Measurements from ENCODE around the gene TYMS.

The TYMS gene

DNA sequence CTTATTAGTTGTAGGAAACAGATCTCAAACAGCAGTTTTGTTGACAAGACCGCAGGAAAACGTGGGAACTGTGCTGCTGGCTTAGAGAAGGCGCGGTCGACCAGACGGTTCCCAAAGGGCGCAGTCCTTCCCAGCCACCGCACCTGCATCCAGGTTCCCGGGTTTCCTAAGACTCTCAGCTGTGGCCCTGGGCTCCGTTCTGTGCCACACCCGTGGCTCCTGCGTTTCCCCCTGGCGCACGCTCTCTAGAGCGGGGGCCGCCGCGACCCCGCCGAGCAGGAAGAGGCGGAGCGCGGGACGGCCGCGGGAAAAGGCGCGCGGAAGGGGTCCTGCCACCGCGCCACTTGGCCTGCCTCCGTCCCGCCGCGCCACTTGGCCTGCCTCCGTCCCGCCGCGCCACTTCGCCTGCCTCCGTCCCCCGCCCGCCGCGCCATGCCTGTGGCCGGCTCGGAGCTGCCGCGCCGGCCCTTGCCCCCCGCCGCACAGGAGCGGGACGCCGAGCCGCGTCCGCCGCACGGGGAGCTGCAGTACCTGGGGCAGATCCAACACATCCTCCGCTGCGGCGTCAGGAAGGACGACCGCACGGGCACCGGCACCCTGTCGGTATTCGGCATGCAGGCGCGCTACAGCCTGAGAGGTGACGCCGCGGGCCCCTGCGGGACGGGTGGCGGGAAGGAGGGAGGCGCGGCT, at the start of gene TYMS:
TYMS (plus strand) TSS at position 343 of the 690 bp plus-strand sequence; CDS start at position 433, 90 bp downstream.
- DNase-seq (ENCODE audit: low read depth in 2 of 2) = peak in 1 of 2 experiments; percentile 51

DNA sequence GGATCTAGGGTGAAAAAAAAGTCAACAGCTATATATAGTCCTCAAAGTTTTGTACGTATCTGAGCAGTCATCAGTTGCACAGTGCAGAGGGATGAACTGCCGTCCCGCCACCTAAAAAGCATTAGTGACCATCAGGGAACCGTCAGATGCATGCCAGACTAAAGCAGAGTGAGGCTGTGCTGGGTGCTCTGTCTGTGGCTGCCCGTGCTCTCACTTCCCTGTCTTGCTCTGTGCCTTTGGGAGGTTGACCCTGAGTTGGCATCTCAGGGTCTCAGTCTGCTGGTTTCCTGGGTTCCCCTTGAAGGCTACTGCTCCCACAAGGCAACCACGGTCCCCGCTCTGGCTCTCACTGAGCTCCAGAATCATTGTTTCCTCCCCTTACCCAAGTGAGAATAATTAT, 49.5 kb upstream of the TYMS start:
- no peak for DNase-seq (ENCODE audit: low read depth in 2 of 2)

DNA sequence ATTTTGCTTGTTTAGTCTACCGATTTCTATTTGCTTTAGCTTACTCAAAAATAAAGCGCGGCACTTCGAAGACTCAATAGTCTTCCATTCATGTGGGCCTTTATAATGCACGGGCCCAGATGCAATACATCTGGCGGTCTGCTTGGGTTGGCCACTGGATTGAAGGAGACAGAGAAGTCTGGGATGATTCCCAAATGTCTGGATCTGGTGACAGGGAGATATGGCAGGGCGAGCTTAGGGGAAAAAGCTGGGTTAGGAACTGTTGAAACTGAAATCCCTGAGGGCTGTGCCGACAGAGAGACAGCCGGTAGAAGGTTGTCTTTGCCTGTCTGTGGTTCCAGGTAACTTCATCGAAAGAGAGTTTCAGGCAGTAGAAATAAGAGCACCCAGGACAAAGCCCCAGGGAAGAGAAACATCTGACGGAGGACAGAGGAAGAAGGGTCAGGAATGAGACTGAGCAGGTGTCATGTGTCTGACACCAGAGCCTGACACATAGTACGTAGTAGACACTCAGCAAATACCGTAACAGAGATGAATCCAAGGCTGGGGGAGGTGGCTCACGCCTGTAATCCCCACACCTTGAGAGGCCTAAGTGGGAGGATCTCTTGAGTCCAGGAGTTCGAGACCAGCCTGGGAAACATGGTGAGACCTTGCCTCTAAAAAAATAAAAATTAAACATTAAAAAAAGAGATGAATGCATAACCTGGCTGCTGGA, 47.1 kb upstream of the TYMS start:
- no peak for DNase-seq (ENCODE audit: low read depth in 2 of 2)

- no peak for DNase-seq (ENCODE audit: low read depth in 2 of 2)
These were observed 45.3 kb upstream of the TYMS start for GRCh38 chr18:612156-612555.

DNA sequence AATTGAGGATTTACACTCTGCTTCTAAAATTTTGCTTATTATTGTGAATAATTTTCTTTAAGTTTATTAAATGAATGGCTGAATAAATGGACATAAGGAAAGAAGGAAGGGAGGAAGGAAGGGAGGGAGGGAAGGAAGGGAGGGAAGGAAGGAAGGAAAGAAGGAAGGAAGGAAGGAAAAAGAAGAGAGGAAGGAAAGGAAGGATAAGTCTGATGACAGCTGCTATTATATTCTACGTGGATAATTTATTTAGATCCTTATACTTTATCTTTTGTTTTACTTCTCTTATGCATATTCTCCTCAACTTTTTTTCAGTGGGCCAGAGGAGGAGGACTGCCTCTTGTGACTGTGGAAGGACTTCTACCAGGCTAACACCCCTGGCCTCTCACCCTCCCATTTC, 43.3 kb upstream of the TYMS start:
- DNase-seq (ENCODE audit: low read depth in 2 of 2) = no peak

- no peak for DNase-seq (ENCODE audit: low read depth in 2 of 2)
These were observed 42.3 kb upstream of the TYMS start for GRCh38 chr18:615092-615521.

- DNase-seq (ENCODE audit: low read depth in 2 of 2) = no peak
These were observed 41.7 kb upstream of the TYMS start for GRCh38 chr18:615773-616172.

- no peak for DNase-seq (ENCODE audit: low read depth in 2 of 2)
These were observed 41.0 kb upstream of the TYMS start for GRCh38 chr18:616380-616995.

GRCh38 chr18:617970-618504, 39.4 kb upstream of the TYMS start:
- DNase-seq (ENCODE audit: low read depth in 2 of 2) = no peak

DNA sequence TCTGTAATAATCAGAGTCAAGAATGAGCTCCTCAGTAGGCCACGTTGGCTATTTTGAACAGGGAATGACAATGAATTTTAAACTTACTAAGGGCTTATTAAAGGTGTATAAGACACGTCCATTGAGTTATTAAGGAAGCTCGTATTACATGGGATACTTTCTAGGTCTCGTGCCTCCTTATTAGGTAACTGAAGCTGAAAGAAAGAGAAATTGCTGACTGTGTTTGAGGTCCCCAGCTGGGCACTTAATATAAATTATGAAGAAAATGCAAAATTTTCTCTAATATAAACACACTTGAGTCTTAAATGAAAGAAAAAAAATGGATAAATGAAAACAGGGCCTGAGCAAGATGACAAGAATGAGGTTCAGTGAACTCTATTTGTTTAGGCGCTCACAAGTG, 38.8 kb upstream of the TYMS start:
- DNase-seq (ENCODE audit: low read depth in 2 of 2) = no peak

DNA sequence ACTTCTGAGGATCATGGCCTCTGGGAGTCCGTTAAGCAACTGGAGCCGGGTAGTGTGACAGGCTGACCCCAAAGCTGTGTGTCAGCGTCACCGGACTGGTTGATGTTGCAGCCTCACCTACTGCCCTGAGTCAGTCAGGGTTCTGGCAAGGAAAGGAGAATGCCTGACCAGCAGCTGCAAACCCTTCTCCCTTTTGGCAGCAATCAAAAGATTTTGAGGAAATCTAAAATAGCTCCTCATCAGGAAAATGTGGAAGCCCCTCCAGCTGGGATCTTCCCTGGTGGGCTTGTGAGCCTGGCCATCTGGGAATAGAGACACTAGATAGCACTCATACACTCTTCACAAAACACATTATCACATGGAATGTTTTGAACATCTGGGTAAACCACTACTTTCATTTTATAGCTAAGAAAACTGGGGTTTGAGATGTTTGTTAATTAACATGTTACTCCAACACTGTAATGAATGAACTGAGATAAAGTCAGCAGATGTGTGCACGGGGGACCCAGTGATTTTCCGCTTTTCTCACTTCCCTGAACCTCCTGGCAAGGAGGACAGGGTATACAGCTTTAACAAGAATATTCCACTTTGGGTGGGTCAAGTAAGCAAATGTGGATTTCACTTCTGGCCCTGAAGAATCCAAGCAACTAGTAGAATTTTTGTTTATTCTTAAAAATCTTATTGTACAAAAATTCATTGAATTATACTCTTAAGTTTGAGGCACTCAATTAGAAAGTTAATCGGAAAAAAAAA, 36.0 kb upstream of the TYMS start:
- DNase-seq (ENCODE audit: low read depth in 2 of 2) = no peak

GRCh38 chr18:622289-622688, 35.2 kb upstream of the TYMS start:
- no peak for DNase-seq (ENCODE audit: low read depth in 2 of 2)

DNA sequence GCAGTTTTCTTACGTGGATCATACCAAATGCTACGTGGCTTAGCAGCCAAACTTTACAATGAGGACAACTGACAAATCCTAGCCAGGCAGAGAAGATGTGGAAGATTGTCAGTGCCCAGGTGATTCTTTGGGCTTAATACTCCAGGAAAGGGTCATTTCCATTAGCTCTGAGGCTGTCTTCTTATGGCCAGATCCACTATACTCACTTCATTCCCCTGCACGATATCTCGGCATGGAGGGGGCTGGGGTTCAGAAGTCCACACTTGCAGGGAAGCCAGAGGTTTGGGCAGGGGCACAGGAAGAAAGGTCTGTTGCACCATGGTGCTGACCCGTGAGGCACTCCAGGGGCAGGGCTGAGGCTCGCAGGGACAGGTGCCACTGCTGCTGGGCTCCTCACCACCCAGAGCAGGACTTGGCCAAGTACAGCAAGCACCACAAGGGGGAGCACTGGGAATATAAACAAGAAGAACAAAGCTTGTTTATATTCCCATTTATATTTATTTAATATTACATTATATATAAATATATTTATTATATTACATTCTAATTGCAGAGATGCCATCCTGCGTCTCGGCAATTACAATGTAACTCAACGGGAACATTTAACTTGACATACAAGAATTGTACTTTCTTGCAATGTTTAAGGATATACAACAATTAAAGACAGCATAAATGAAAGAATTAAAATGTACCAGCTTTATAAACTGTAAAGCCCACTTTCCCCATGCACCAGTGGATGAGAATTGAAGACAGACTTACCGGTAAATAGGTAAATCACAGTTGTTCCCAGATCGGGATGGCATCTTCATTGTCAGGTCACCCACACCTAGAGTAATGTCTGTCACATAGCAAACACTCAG, 33.5 kb upstream of the TYMS start:
- DNase-seq (ENCODE audit: low read depth in 2 of 2) = peak; percentile 12 to 58

GRCh38 chr18:627231-627630, 30.2 kb upstream of the TYMS start:
- DNase-seq (ENCODE audit: low read depth in 2 of 2) = no peak

DNA sequence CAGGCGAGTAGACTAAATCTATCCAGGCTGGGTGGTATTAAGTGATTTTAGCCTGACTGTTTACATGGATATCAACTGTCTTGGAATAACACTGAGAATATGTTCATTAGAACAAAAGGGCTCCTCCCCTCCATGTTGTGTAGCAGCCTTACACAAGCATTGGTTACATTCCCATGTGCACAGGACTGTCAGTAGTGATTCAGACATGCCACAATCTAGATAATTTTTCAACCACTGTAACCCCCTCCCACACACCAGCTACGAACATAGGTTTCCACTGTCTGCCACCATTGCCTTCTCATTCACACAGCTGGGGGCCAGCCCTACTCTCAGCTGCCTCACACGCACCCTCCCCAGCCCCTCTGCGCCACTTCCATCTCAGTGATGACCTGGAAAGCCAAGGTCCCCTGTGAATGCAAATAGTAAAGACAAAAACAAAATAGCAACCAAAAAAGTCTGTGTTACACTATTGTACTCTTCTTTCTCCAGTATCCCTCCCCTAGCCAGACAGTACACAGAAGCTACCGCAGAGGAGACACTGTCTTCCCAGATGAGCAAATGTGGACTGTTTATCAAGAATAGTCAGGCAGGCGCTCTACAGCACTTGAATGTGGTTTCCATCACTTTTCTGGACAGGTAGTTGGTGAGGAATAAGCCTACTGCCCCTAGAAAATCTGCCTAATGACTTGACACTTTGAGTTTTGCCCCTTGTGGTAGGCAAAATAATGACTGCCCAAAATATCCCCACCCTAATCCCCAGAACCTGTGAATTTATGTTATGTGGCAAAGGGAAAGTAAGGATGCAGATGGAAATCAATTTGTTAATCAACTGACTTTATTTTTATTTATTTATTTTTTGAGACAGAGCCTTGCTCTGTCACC, 27.9 kb upstream of the TYMS start:
- DNase-seq (ENCODE audit: low read depth in 2 of 2) = no peak

- no peak for DNase-seq (ENCODE audit: low read depth in 2 of 2)
These were observed 25.9 kb upstream of the TYMS start for GRCh38 chr18:631560-631959.

- DNase-seq (ENCODE audit: low read depth in 2 of 2) = no peak
These were observed 22.9 kb upstream of the TYMS start for GRCh38 chr18:634551-635045.

DNA sequence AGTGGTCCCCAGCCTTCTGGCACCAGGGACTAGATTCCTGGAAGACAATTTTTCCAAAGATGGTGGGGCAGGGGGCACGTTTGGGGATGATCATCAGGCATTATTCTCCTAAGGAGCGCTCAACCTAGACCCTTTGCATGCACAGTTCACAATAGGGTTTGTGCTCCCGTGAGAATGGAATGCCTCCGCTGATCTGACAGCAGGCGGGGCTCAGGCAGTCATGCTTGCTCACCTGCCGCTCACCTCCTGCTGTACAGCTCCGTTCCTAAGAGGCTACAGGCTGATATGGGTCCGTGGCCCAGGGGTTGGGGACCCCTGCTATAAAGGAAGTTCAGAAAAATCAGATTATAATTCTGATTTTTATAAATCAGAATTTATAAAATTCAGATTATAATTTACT, 22.3 kb upstream of the TYMS start:
- no peak for DNase-seq (ENCODE audit: low read depth in 2 of 2)

- no peak for DNase-seq (ENCODE audit: low read depth in 2 of 2)
These were observed 16.2 kb upstream of the TYMS start for GRCh38 chr18:641224-641623.

Data from stimulated activated CD4-positive, alpha-beta T cell treated with anti-CD3 and anti-CD28 coated beads, Interleukin-12 subunit alpha, Interleukin-12 subunit beta, amount 100 ng/mL, for 24 hours (primary cell).